Testis (tissue), 2 donors: ENCODE results near the gene OTOF.

Experiments
- CTCF ChIP-seq, 3 experiments: fragments of 450-650 bp in 2 of 3; fragments of 200-600 bp in 1 of 3; sonication (generic) in 1 of 3; IDR thresholded peaks; one replicate each; pipeline ENCODE4 v1.5.1; 2016 to 2019; ENCODE audit warnings: antibody characterized with exemption in 3 of 3, mild to moderate bottlenecking in 2 of 3, moderate library complexity in 1 of 3
- POLR2A ChIP-seq: fragments of 450-650 bp; IDR thresholded peaks from one replicate; pipeline ENCODE4 v1.6.1; 2017; ENCODE audit warnings: antibody characterized with exemption, mild to moderate bottlenecking, moderate library complexity

GRCh38 chr2:26485099-26485498, 7.2 kb upstream of the OTOF start:
- TF ChIP-seq CTCF (IDR thresholded peaks at IDR 0.05) (no peak), POLR2A (no peak)
